Bronchial epithelial cell (primary cell): ENCODE results near the gene KLHDC2. TPM values are rescaled to one million over a fixed set of nuclear protein-coding genes. Genes with fewer than 3 reads are reported as not detected.
"Not testable (repeated sequence)": the region's sequence is repeated elsewhere in the genome, so short reads cannot be mapped to it uniquely, and the experiment has no call there.

Experiments
- DNase-seq: peaks from one replicate; pipeline ENCODE4 v3.0.0-alpha.2; 2010; ENCODE audit warnings: low read depth
- FAIRE-seq: peaks from 2 replicates; lab custom pipeline; 2011; peaks lifted over from hg19 to GRCh38; lab: Jason Lieb, UNC
- H3K27me3 ChIP-seq: 2 replicates; pipeline ENCODE4 v1.5.1; 2011; ENCODE audit warnings: low read length; ENCODE audit not compliant: control insufficient read depth, insufficient read depth
- H3K36me3 ChIP-seq: 2 replicates; pipeline ENCODE4 v1.5.1; 2011; ENCODE audit warnings: low read length; ENCODE audit not compliant: control insufficient read depth, insufficient read depth
- H3K4me3 ChIP-seq: 2 replicates; pipeline ENCODE4 v1.5.1; 2011; ENCODE audit warnings: mild to moderate bottlenecking, low read depth, low read length, control low read depth
- total RNA-seq: library from RNA; depleted of rRNA; stranded (reverse); fragments of >200 nt; gene quantifications from 2 replicates; pipeline ENCODE4 v1.2.1, GENCODE V29; 2014
- TF ChIP-seq, protein P1 (sequence below): IDR thresholded peaks from 2 replicates; pipeline ENCODE4 v1.5.1; 2011; ENCODE audit warnings: mild to moderate bottlenecking, moderate library complexity, low read length, control low read depth, inconsistent platforms; ENCODE audit not compliant: insufficient read depth, severe bottlenecking

The KLHDC2 gene
- total RNA-seq, 1 donor from 2014 or later: 72.7 TPM

DNA sequence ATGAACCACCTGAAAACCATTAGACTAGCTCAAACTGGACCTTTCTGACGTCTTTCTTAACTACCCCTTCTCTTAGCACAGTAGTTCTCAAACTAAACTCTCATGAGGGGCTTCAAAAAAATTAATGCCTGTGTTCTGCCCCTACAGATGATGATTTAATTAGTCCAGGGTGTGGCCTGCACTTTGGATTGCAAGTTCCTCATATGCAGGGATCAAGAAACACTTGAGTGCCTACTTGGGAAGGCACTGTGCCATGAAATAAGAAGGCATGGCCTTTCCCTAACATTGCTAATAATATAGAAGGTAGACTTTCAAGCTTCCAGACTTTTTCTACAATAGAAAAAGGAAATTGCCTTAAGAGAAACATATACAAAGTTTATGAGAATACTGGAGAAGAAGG lies 22.8 kb upstream of the KLHDC2 start:
- DNase-seq (no peak), FAIRE-seq (no peak)
- TF ChIP-seq, protein P1, sequence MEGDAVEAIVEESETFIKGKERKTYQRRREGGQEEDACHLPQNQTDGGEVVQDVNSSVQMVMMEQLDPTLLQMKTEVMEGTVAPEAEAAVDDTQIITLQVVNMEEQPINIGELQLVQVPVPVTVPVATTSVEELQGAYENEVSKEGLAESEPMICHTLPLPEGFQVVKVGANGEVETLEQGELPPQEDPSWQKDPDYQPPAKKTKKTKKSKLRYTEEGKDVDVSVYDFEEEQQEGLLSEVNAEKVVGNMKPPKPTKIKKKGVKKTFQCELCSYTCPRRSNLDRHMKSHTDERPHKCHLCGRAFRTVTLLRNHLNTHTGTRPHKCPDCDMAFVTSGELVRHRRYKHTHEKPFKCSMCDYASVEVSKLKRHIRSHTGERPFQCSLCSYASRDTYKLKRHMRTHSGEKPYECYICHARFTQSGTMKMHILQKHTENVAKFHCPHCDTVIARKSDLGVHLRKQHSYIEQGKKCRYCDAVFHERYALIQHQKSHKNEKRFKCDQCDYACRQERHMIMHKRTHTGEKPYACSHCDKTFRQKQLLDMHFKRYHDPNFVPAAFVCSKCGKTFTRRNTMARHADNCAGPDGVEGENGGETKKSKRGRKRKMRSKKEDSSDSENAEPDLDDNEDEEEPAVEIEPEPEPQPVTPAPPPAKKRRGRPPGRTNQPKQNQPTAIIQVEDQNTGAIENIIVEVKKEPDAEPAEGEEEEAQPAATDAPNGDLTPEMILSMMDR: no peak
- Histone ChIP-seq H3K36me3 (no peaks in the 10 kb centered on the region), H3K27me3 (no peaks in the 10 kb centered on the region), H3K4me3 (no peak overlapping the region)

DNA sequence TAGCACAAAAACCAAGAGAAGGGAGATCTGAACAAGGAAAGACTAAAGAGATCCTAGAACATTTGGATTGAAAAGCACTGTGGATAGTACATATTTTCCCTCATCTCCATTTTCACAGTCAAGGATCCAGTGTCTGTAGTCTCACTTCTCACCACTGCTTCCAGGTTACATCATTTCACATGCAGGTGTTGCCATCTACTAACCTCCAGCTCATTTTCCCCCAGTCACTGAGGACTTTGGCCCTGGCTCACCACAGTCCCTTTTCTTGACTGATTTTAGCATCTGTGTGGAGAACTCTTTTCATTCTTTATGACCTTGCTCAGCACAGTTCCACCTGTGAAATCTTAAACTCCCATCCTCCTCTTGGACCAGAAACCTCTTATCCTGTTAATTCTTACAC lies 21.5 kb upstream of the KLHDC2 start:
- not testable (repeated sequence) for H3K27me3 ChIP-seq, H3K36me3 ChIP-seq, H3K4me3 ChIP-seq, DNase-seq
- peak; percentile 86 for FAIRE-seq

DNA sequence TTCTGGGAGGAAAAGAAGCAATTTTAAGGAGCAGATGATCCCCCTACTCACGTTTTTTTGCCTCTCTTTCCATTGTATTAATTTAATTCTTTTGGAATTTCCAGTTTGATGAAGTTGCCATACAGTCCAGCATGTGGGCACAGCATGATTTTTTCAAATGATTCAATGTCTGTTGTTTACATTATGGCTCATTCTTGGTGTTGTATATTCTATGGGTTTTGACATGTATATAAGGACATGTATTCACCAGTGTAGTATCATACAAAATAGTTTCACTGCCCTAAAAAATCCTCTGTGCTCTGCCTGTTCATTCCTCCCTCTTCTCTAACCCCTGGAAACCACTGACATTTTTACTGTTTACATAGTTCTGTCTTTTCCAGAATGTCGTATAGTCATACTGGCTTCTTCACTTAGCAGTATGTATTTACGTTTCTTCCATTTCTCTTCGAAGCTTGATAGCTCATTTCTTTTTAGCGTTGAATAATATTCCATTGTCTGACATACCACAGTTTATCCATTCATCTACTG lies 13.3 kb upstream of the KLHDC2 start:
- Histone ChIP-seq H3K36me3 (no peaks in the 10 kb centered on the region), H3K4me3 (no peak overlapping the region), H3K27me3 (no peaks in the 10 kb centered on the region)
- TF ChIP-seq, protein P1: no peak
- FAIRE-seq (no peak), DNase-seq (peak; percentile 93)

DNA sequence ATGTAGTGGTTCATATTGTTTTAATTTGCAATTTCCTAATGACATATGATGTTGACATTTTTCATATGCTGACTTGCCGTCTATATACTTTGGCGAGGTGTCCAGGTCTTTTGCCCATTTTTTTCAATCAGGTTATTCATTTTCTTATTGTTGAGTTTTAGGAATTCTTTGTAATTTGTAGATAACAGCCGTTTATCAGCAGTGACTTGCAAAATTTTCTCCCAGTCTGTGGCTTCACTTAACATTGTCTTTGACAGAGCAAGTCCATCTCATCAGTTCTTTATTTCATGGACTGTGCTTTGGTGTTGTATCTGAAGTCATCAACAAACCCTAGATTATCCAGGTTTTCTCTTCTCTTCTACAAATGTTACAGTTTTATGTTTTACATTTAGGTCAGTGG lies 12.6 kb upstream of the KLHDC2 start:
- Histone ChIP-seq H3K36me3 (no peaks in the 10 kb centered on the region), H3K4me3 (no peak overlapping the region), H3K27me3 (no peaks in the 10 kb centered on the region)
- TF ChIP-seq, protein P1: no peak
- DNase-seq: no peak
- no peak for FAIRE-seq

DNA sequence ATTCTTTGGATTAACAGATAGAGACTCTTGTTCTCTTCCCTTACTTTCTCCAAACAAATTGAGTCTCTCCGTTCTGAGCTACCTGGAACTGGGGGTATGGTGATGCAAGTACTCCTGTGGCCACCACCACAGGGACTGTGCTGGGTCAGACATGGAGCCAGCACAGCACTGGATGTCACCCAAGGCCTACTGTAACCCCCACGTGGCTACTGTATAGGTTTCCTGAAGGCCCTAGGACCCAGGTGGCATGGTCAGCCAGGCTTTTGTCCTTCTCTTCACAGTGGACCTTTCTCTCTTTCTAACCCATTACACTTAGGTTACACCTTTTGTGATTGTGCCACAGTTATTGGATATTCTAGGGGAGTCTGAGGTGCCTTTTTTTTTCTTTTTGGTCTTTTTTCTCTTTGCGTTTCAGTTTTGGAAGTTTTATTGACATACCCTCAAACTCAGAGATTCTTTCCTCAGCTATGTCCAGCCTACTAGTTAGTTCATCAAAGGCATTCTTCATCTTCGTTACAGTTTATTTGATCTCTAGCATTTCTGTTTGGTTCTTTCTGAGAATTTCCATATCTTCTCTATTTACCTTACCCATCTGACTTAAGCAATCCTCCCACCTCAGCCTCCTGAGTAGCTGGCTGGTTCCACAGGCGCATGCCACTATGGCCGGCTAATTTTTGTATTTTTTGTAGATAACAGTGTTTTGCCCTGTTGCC lies 6.0 kb upstream of the KLHDC2 start:
- DNase-seq (no peak), FAIRE-seq (no peak)
- TF ChIP-seq, protein P1: no peak
- Histone ChIP-seq H3K36me3 (no peaks in the 10 kb centered on the region), H3K4me3 (no peak overlapping the region), H3K27me3 (no peaks in the 10 kb centered on the region)

DNA sequence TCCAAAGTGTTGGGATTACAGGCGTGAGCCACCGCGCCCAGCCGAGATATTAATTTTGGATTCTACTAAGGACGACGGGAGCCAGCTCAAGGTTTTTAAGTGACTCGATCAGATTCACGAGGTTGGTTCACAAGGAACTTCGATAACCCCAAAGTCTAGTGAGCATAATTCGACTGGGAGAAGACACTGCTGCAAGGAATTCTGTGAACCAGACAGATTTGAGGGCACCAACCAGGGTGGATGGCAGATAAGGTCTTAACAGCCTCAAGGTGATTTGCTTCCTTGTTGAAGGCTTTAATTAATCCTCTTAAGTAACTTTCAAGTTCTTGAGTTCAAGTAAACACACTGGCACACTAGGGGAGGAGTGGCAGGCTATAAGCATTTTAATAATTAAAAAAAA lies 1.1 kb upstream of the KLHDC2 start:
- TF ChIP-seq, protein P1: no peak
- Histone ChIP-seq H3K4me3 (peak overlapping the region; percentile 82), H3K36me3 (no peaks in the 10 kb centered on the region), H3K27me3 (no peaks in the 10 kb centered on the region)
- no peak for FAIRE-seq
- DNase-seq: peak; percentile 15
